ENCODE data around the gene SMARCB1. TPM values are rescaled to one million over a fixed set of nuclear protein-coding genes. Genes with fewer than 3 reads are reported as not detected.

The SMARCB1 gene
- total and polyA plus RNA-seq, 4 donors, result 39.2 to 69.6 (median 47.8) TPM

- Histone ChIP-seq H3K9ac (ENCODE audit: insufficient read depth in 1 of 2, low read length in 2 of 2) (peak overlapping the region; percentile 9 to 17), H3K4me3 (no peak overlapping the region), H3K27me3 (ENCODE audit: control insufficient read depth in 3 of 3, insufficient read depth in 3 of 3, low read length in 2 of 3) (no peaks in the 10 kb centered on the region), H3K9me3 (ENCODE audit: control insufficient read depth in 4 of 4, insufficient read depth in 3 of 4, low read length in 3 of 4) (no peaks in the 10 kb centered on the region), H3K4me1 (ENCODE audit: control insufficient read depth in 5 of 5, insufficient read depth in 5 of 5, low read length in 5 of 5) (peaks cover 0 to 38% (median 9%) of the 10 kb centered on the region in 5 donors), H3K27ac (ENCODE audit: low read depth in 1 of 2, low read length in 1 of 2) (no peak overlapping the region), H3K36me3 (ENCODE audit: control insufficient read depth in 4 of 4, insufficient read depth in 4 of 4, low read length in 4 of 4) (peaks cover 14 to 34% (median 30%) of the 10 kb centered on the region in 4 donors)
- TF ChIP-seq CTCF (IDR thresholded peaks at IDR 0.05; ENCODE audit: control extremely low read depth, extremely low read depth), result no peak
- ATAC-seq (ENCODE audit: insufficient read depth, low FRiP score), result no peak
- DNase-seq, result peak in 1 of 3 donors; percentile 53
- WGBS, 2 donors, result 81 to 85% methylated on average over 11 of the region's 11 CpGs
These were observed 4.3 kb downstream of the SMARCB1 start for GRCh38 chr22:23790819-23791737.

- no peaks in the 10 kb centered on the region for H3K27me3 ChIP-seq (ENCODE audit: control insufficient read depth in 3 of 3, insufficient read depth in 3 of 3, low read length in 2 of 3)
- peaks cover 14 to 39% (median 35%) of the 10 kb centered on the region in 4 donors for H3K36me3 ChIP-seq (ENCODE audit: control insufficient read depth in 4 of 4, insufficient read depth in 4 of 4, low read length in 4 of 4)
- DNase-seq (no peak), ATAC-seq (ENCODE audit: insufficient read depth, low FRiP score) (no peak)
- TF ChIP-seq CTCF (IDR thresholded peaks at IDR 0.05; ENCODE audit: control extremely low read depth, extremely low read depth), result no peak
- no peak overlapping the region for H3K9ac ChIP-seq (ENCODE audit: insufficient read depth in 1 of 2, low read length in 2 of 2)
- peaks cover 0 to 33% (median 4%) of the 10 kb centered on the region in 5 donors for H3K4me1 ChIP-seq (ENCODE audit: control insufficient read depth in 5 of 5, insufficient read depth in 5 of 5, low read length in 5 of 5)
- no peaks in the 10 kb centered on the region for H3K9me3 ChIP-seq (ENCODE audit: control insufficient read depth in 4 of 4, insufficient read depth in 3 of 4, low read length in 3 of 4)
- WGBS, 2 donors, result 90 to 94% methylated on average over 25 of the region's 25 CpGs
- H3K27ac ChIP-seq (ENCODE audit: low read depth in 1 of 2, low read length in 1 of 2), result no peak overlapping the region
- H3K4me3 ChIP-seq, result no peak overlapping the region
These were observed 5.2 kb downstream of the SMARCB1 start for GRCh38 chr22:23791738-23792645.

- 90 to 93% methylated on average over 8 of the region's 8 CpGs for WGBS, 2 donors
- ATAC-seq (ENCODE audit: insufficient read depth, low FRiP score) (no peak), DNase-seq (no peak)
- Histone ChIP-seq H3K27me3 (ENCODE audit: control insufficient read depth in 3 of 3, insufficient read depth in 3 of 3, low read length in 2 of 3) (no peaks in the 10 kb centered on the region), H3K4me1 (ENCODE audit: control insufficient read depth in 5 of 5, insufficient read depth in 5 of 5, low read length in 5 of 5) (peaks cover 0 to 24% (median 4%) of the 10 kb centered on the region in 5 donors), H3K36me3 (ENCODE audit: control insufficient read depth in 4 of 4, insufficient read depth in 4 of 4, low read length in 4 of 4) (peaks cover 14 to 44% (median 40%) of the 10 kb centered on the region in 4 donors), H3K9ac (ENCODE audit: insufficient read depth in 1 of 2, low read length in 2 of 2) (no peak overlapping the region), H3K4me3 (no peak overlapping the region), H3K9me3 (ENCODE audit: control insufficient read depth in 4 of 4, insufficient read depth in 3 of 4, low read length in 3 of 4) (no peaks in the 10 kb centered on the region), H3K27ac (ENCODE audit: low read depth in 1 of 2, low read length in 1 of 2) (no peak overlapping the region)
- TF ChIP-seq CTCF (IDR thresholded peaks at IDR 0.05; ENCODE audit: control extremely low read depth, extremely low read depth), result no peak
These were observed 6.6 kb downstream of the SMARCB1 start for GRCh38 chr22:23793326-23793725.

All from lung (tissue), 12 donors.